Measurements from ENCODE around the gene IGLL1. TPM values are rescaled to one million over a fixed set of nuclear protein-coding genes. Genes with fewer than 3 reads are reported as not detected.
"Not testable (repeated sequence)": the region's sequence is repeated elsewhere in the genome, so short reads cannot be mapped to it uniquely, and the experiment has no call there.

The IGLL1 gene
- total and polyA plus RNA-seq, 2 donors (not counting 1 experiment from before 2014, with no cell fraction given), result not detected

DNA sequence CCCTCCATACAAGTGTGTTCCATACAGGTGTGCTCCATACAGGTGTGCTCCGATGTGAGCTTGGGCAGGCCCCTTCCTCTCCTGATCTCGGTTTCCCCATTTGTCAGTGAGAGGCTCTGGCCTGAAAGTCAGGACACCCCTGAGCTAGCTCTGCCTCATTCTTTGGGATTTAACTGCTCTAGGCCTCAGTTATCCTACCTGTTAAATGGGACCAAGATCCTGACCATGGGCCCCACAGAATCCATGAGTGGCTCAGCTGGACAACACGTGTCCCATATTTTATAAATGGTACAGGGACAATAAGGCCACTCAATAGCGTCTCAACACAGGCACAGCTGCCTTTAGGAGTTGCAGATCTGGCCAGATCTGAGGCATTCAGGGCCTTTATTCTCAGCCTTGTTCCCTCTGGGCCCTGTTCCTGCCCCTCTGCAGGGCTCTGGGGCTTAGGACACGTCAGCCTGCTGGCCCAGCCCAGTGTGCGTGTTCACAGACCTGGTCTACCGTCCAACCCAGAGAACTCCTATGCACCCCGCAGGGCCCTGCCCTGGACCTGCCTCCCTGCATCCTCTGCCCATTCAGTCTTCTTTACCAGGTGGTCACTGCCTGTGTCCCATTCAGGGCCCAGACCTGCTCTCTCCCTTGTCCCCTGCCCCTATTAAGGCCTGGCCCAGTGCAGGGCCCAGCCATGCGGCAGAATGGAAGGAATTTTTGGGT, 18.9 kb upstream of the IGLL1 start:
- WGBS (ENCODE audit: insufficient coverage), result 97% methylated on average over 9 of the region's 9 CpGs
- H3K9me3 ChIP-seq (ENCODE audit: control extremely low read depth in 1 of 3, control insufficient read depth in 2 of 3, insufficient read depth in 1 of 3, low read length in 2 of 3), result no peaks in the 10 kb centered on the region
- POLR2A ChIA-PET, result no interaction called here
- no peaks in the 10 kb centered on the region for H3K4me1 ChIP-seq (ENCODE audit: control insufficient read depth in 2 of 2, insufficient read depth in 2 of 2, low read length in 2 of 2)
- intact Hi-C loops (cut with micrococcal nuclease), result no loop called here
- H3K4me3 ChIP-seq (ENCODE audit: control extremely low read depth in 1 of 5, extremely low read depth in 1 of 5, insufficient read depth in 1 of 5, low read depth in 2 of 5, low read length in 4 of 5), result no peak overlapping the region
- H3K4me3 Mint-ChIP-seq, result no peak overlapping the region
- no peaks in the 10 kb centered on the region for H3K36me3 ChIP-seq (replicated peaks in 1 of 2; ENCODE audit: control extremely low read depth in 1 of 2, control insufficient read depth in 1 of 2, extremely low read depth in 1 of 2, insufficient read depth in 2 of 2, low read length in 1 of 2)
- no peaks in the 10 kb centered on the region for H3K4me1 Mint-ChIP-seq
- CTCF ChIA-PET, result no interaction called here
- H3K4me2 ChIP-seq (replicated peaks; ENCODE audit: low read depth, low read length, poor library complexity, severe bottlenecking), result no peak overlapping the region
- no peaks in the 10 kb centered on the region for H3K27me3 ChIP-seq (replicated peaks in 1 of 4; ENCODE audit: control extremely low read depth in 1 of 4, control insufficient read depth in 3 of 4, insufficient read depth in 4 of 4, low read length in 3 of 4)
- DNase-seq (no peak), ATAC-seq (ENCODE audit: low read depth) (no peak)
- H3K27me3 Mint-ChIP-seq, result no peaks in the 10 kb centered on the region
- H3K27ac ChIP-seq (ENCODE audit: low read length in 2 of 2), result no peak overlapping the region
- TF ChIP-seq, protein P1, sequence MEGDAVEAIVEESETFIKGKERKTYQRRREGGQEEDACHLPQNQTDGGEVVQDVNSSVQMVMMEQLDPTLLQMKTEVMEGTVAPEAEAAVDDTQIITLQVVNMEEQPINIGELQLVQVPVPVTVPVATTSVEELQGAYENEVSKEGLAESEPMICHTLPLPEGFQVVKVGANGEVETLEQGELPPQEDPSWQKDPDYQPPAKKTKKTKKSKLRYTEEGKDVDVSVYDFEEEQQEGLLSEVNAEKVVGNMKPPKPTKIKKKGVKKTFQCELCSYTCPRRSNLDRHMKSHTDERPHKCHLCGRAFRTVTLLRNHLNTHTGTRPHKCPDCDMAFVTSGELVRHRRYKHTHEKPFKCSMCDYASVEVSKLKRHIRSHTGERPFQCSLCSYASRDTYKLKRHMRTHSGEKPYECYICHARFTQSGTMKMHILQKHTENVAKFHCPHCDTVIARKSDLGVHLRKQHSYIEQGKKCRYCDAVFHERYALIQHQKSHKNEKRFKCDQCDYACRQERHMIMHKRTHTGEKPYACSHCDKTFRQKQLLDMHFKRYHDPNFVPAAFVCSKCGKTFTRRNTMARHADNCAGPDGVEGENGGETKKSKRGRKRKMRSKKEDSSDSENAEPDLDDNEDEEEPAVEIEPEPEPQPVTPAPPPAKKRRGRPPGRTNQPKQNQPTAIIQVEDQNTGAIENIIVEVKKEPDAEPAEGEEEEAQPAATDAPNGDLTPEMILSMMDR (IDR thresholded peaks at IDR 0.05), result no peak
- TF ChIP-seq EZH2 (IDR thresholded peaks at IDR 0.05; ENCODE audit: borderline replicate concordance, insufficient read depth, low read depth, low read length, poor library complexity, severe bottlenecking), result no peak
- no peaks in the 10 kb centered on the region for H3K79me2 ChIP-seq (ENCODE audit: control insufficient read depth, insufficient read depth, low read length)
- no peaks in the 10 kb centered on the region for H4K20me1 ChIP-seq (ENCODE audit: control insufficient read depth, insufficient read depth, low read length, poor library complexity, severe bottlenecking)
- H3K9me3 Mint-ChIP-seq (ENCODE audit: insufficient read depth), result no peaks in the 10 kb centered on the region
- no peak overlapping the region for H3K9ac ChIP-seq (ENCODE audit: low read length)
- no peak overlapping the region for H2AFZ ChIP-seq (ENCODE audit: insufficient read depth, low read depth, low read length, poor library complexity, severe bottlenecking)
- H3K27ac Mint-ChIP-seq, result no peak overlapping the region

DNA sequence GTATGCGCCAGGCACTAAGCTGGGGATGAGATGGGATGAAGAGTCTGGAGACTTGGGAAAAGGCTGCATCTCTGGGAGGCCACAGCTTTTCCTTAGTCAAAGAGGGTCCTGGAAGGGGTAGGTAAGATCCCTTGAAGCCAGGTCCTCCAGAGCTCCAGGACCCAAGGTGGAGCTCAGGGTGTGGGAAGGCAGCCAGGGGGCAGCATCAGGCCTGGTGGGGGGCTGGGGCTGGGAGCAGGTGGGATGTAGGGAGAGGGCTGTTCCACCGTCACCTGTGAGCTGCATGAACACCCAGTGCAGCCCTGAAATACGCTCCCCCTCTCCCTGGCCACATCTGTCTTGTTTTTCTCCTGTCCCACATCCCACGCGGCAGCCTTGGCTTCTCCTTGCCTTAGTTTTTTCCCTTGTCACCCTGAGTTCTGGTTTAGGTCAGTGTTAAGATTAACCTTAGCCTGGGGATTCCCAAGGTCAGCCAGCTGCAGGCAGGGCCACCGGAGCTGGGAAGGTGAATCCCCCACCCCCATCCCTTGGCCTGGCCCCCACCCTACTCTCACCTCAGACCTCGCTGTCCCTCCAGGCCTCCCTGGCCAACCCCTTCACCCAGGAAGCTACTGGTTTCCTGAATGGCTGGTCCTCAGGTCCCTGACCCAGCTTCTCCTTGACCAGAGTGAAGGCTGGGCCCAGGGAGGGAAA, 17.6 kb upstream of the IGLL1 start:
- WGBS (ENCODE audit: insufficient coverage), result 75% methylated on average over 1 of the region's 7 CpGs
- H3K79me2 ChIP-seq (ENCODE audit: control insufficient read depth, insufficient read depth, low read length), result not testable (repeated sequence)

DNA sequence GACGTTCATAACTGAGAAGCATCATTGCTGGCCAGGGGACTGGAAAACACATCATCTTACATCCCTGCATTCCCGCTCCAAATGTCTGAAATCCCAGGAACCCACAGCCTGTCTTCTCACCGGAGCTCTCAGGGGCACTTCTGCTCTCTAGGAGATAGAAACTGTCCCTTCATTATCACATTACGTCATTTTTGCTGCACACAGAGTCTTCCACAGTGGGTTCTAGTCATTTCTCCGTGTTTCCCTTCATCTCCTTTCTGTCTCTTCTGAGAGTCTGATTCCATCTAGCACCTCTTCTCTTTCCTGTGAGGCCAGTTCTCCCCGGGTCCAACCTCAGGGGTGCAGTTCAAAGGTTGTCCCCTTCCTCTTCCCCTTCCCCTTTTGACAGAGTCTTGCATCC, 15.8 kb upstream of the IGLL1 start:
- intact Hi-C loops (cut with micrococcal nuclease); H4K20me1 ChIP-seq (ENCODE audit: control insufficient read depth, insufficient read depth, low read length, poor library complexity, severe bottlenecking); H3K79me2 ChIP-seq (ENCODE audit: control insufficient read depth, insufficient read depth, low read length); POLR2A ChIA-PET; CTCF ChIA-PET; H3K4me3 ChIP-seq (ENCODE audit: control extremely low read depth in 1 of 5, extremely low read depth in 1 of 5, insufficient read depth in 1 of 5, low read depth in 2 of 5, low read length in 4 of 5); ATAC-seq (ENCODE audit: low read depth); H3K4me3 Mint-ChIP-seq; H3K4me2 ChIP-seq (replicated peaks; ENCODE audit: low read depth, low read length, poor library complexity, severe bottlenecking); H3K4me1 ChIP-seq (ENCODE audit: control insufficient read depth in 2 of 2, insufficient read depth in 2 of 2, low read length in 2 of 2); H3K27ac ChIP-seq (ENCODE audit: low read length in 2 of 2); H3K9me3 ChIP-seq (ENCODE audit: control extremely low read depth in 1 of 3, control insufficient read depth in 2 of 3, insufficient read depth in 1 of 3, low read length in 2 of 3); H3K27me3 ChIP-seq (replicated peaks in 1 of 4; ENCODE audit: control extremely low read depth in 1 of 4, control insufficient read depth in 3 of 4, insufficient read depth in 4 of 4, low read length in 3 of 4); H3K27ac Mint-ChIP-seq; H3K36me3 ChIP-seq (replicated peaks in 1 of 2; ENCODE audit: control extremely low read depth in 1 of 2, control insufficient read depth in 1 of 2, extremely low read depth in 1 of 2, insufficient read depth in 2 of 2, low read length in 1 of 2); H3K9me3 Mint-ChIP-seq (ENCODE audit: insufficient read depth); H2AFZ ChIP-seq (ENCODE audit: insufficient read depth, low read depth, low read length, poor library complexity, severe bottlenecking); DNase-seq; H3K9ac ChIP-seq (ENCODE audit: low read length); H3K27me3 Mint-ChIP-seq; H3K4me1 Mint-ChIP-seq: not testable (repeated sequence)
- WGBS (ENCODE audit: insufficient coverage), result 40% methylated on average over 6 of the region's 6 CpGs

More for the DNA sequence above, 17.6 kb upstream of the IGLL1 start:
- H3K27me3 Mint-ChIP-seq; H3K4me3 Mint-ChIP-seq; H3K4me1 Mint-ChIP-seq; intact Hi-C loops (cut with micrococcal nuclease); DNase-seq; H3K27ac Mint-ChIP-seq; H3K9ac ChIP-seq (ENCODE audit: low read length); H3K4me2 ChIP-seq (replicated peaks; ENCODE audit: low read depth, low read length, poor library complexity, severe bottlenecking); H3K27me3 ChIP-seq (replicated peaks in 1 of 4; ENCODE audit: control extremely low read depth in 1 of 4, control insufficient read depth in 3 of 4, insufficient read depth in 4 of 4, low read length in 3 of 4); H4K20me1 ChIP-seq (ENCODE audit: control insufficient read depth, insufficient read depth, low read length, poor library complexity, severe bottlenecking); H3K9me3 Mint-ChIP-seq (ENCODE audit: insufficient read depth); H3K4me3 ChIP-seq (ENCODE audit: control extremely low read depth in 1 of 5, extremely low read depth in 1 of 5, insufficient read depth in 1 of 5, low read depth in 2 of 5, low read length in 4 of 5); CTCF ChIA-PET; H3K4me1 ChIP-seq (ENCODE audit: control insufficient read depth in 2 of 2, insufficient read depth in 2 of 2, low read length in 2 of 2); ATAC-seq (ENCODE audit: low read depth); H3K36me3 ChIP-seq (replicated peaks in 1 of 2; ENCODE audit: control extremely low read depth in 1 of 2, control insufficient read depth in 1 of 2, extremely low read depth in 1 of 2, insufficient read depth in 2 of 2, low read length in 1 of 2); H2AFZ ChIP-seq (ENCODE audit: insufficient read depth, low read depth, low read length, poor library complexity, severe bottlenecking); H3K27ac ChIP-seq (ENCODE audit: low read length in 2 of 2); H3K9me3 ChIP-seq (ENCODE audit: control extremely low read depth in 1 of 3, control insufficient read depth in 2 of 3, insufficient read depth in 1 of 3, low read length in 2 of 3): not testable (repeated sequence)
- POLR2A ChIA-PET, result interaction anchor here (0.7 kb wide), 1 partner anchor 96 kb away, joined by 3 read pairs; no protein-coding TSS in a partner anchor

All from B cell (primary cell).